ENCODE data around the gene TMEM242. TPM values are rescaled to one million over a fixed set of nuclear protein-coding genes. Genes with fewer than 3 reads are reported as not detected.
A peak's percentile ranks its signal among the peaks of the same experiment; 100 is the strongest.

Gene TMEM242
- total RNA-seq, 1 donor from 2014 or later = 9.9 TPM

DNA sequence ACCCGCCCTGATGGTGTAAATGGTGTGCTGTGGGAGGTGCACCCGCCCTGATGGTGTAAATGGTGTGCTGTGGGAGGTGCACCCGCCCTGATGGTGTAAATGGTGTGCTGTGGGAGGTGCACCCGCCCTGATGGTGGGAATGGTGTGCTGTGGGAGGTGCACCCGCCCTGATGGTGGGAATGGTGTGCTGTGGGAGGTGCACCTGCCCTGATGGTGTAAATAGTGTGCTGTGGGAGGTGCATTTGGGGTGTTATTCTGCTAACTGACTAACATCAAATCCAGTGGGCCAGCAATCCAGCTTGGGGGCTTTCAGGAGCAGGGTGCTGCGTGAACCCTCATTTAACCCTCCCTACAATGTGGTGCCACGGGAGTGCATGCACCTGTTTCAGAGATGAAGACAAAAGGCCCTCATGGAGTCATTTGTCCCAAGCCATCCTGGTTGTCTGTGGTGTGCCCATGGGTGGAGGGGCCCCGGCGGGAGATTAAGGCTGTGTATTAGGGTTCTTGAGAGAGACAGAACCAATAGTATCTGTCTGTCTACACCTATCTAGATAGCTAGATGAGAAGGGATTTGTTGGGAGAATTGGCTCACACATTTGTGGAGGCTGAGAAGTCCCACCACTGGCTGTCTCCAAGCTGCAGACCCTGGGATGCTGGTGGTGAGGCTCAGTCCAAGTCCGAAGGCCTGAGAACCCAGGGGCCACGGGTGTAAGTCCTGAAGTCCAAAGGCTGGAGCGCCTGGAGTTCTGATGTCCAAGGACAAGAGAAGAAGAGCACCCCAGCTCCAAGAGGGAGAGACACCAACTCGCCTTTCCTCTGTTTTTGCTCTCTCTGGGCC lies 39.2 kb downstream of the TMEM242 start:
- no peaks in the 10 kb centered on the region for H3K27me3 ChIP-seq
- H3K4me1 ChIP-seq = no peaks in the 10 kb centered on the region
- DNase-seq = no peak
- H3K4me3 ChIP-seq = no peak overlapping the region
- no peaks in the 10 kb centered on the region for H3K36me3 ChIP-seq
- no peak overlapping the region for H3K27ac ChIP-seq
- no peak for ATAC-seq
- H3K9me3 ChIP-seq = no peaks in the 10 kb centered on the region
- TF ChIP-seq CTCF (IDR thresholded peaks at IDR 0.05) = no peak
- intact Hi-C loops (cut with DNase I) = no loop called here

GRCh38 chr6:157283330-157283898 lies 39.9 kb downstream of the TMEM242 start:
- no peak for TF ChIP-seq CTCF (IDR thresholded peaks at IDR 0.05)
- H3K36me3 ChIP-seq = no peaks in the 10 kb centered on the region
- no peaks in the 10 kb centered on the region for H3K27me3 ChIP-seq
- intact Hi-C loops (cut with DNase I) = no loop called here
- H3K9me3 ChIP-seq = no peaks in the 10 kb centered on the region
- no peak for ATAC-seq
- no peak overlapping the region for H3K27ac ChIP-seq
- no peak overlapping the region for H3K4me3 ChIP-seq
- H3K4me1 ChIP-seq = no peaks in the 10 kb centered on the region
- no peak for DNase-seq

DNA sequence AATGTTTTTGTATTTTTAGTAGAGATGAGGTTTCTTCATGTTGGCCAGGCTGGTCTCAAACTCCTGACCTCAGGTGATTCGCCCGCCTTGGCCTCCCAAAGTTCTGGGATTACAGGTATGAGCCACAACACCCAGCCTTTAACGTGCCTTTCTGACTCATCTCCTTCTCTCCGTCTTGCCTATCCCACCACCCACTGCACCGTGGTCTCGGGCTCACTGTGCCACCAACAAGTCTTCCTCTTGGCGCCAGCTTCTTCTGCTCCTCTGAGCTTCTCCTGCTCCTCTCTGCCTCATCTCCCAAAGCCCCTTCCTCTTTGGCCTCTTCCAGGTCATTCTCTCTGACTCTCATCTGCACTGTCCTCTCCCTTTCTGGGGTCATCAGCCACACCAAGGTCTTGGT lies 41.0 kb downstream of the TMEM242 start:
- H3K4me1 ChIP-seq = no peaks in the 10 kb centered on the region
- no peak overlapping the region for H3K27ac ChIP-seq
- H3K9me3 ChIP-seq = no peaks in the 10 kb centered on the region
- no peaks in the 10 kb centered on the region for H3K36me3 ChIP-seq
- intact Hi-C loops (cut with DNase I) = no loop called here
- no peak overlapping the region for H3K4me3 ChIP-seq
- no peak for TF ChIP-seq CTCF (IDR thresholded peaks at IDR 0.05)
- ATAC-seq = no peak
- no peaks in the 10 kb centered on the region for H3K27me3 ChIP-seq
- no peak for DNase-seq

- Histone ChIP-seq H3K4me1 (no peaks in the 10 kb centered on the region), H3K27ac (no peak overlapping the region), H3K36me3 (no peaks in the 10 kb centered on the region), H3K9me3 (no peaks in the 10 kb centered on the region), H3K4me3 (no peak overlapping the region), H3K27me3 (no peaks in the 10 kb centered on the region)
- ATAC-seq = peak; percentile 70
- intact Hi-C loops (cut with DNase I) = no loop called here
- peak; percentile 58 for DNase-seq
- TF ChIP-seq CTCF (IDR thresholded peaks at IDR 0.05) = peak; percentile 42
These were observed 41.7 kb downstream of the TMEM242 start for GRCh38 chr6:157281570-157281969.

DNA sequence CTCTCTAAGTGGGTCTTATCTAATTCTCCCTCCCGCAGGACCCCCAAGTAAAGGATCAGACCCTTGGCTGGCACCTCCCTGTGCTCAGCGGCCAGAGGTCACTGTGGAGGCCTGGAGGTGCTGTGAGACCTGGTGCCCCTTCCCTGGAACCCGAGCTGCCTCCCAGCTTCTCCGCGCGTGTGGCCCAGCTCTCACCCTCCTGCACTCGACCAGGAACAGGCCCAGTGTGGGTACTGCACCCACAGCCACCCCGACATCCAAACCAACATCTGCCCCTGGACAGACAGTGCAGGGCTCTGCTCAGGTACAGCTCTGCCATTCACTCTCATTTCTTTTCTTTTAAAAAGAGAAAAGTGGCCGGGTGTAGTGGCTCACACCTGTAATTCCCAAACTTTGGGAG lies 42.4 kb downstream of the TMEM242 start:
- no peaks in the 10 kb centered on the region for H3K9me3 ChIP-seq
- H3K36me3 ChIP-seq = no peaks in the 10 kb centered on the region
- DNase-seq = no peak
- no peak for ATAC-seq
- no peaks in the 10 kb centered on the region for H3K27me3 ChIP-seq
- no peak overlapping the region for H3K27ac ChIP-seq
- intact Hi-C loops (cut with DNase I) = no loop called here
- TF ChIP-seq CTCF (IDR thresholded peaks at IDR 0.05) = no peak
- H3K4me3 ChIP-seq = no peak overlapping the region
- H3K4me1 ChIP-seq = no peaks in the 10 kb centered on the region

All from upper lobe of right lung (tissue), 1 donor.